NCI-H1105 treated with DMSO at 0.1 percent for 48 hours (cell line): ENCODE data around the gene ZBTB7C.

Experiments
- DNase-seq: peaks from one replicate; lab custom pipeline; 2025; lab: John Stamatoyannopoulos, UW

The ZBTB7C gene

DNA sequence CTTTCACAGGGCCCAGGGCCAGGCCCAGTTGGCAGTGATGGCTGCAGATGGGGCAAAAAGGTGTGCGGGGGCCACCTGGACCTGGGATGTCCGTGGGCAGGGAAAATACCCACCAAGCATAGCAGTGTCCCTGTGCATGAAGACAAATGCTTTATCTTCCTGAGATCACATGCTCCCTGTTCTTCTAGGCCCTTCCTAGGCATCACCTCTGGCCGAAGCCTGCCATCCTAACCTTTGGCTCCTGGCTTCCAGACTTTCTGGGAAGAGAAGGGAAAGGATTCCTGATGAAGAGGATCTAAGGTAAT lies 373.7 kb downstream of the ZBTB7C start:
- DNase-seq = no peak

DNA sequence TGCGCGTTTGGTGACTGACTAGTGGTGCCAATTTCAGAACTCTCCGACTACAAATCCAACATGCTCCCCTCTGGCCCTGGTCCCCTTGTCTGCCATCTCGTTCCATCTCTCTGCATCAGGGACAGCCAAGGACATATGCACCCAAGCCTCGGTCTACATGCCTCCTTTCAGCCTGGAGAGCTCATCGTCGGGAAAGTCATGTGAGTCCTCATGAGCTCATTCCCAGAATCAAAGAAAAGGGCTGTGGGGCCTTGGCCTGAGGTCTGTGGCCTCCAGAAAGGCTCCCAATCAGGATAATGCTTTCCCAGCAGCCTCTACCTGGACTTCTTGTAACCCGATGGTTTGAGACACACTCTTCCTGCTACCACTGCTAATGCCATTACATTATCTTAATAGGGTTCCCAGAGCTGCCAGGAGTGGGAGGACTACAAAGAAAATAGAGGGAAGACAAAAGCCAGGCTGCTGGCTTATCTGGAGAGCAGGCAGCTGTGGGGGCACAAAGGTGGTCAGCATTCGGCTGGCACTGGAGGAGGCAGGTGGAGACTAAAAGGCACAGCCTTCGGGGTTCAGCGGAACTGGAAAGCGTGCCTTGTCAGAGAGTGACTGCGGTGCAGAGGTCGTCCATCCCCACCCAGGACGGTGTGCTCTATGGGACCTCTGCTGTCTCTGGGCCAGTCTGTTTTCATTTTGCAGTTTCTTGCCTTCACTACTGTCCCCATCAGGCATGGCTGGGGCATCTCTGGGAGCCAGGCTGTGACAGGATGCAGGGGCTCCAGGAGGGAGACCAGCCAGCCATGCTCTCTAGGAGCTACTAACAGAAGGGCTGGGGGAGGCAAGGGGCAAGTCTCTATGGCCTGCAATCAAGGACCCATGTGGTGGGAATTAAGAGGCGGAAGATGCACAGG lies 374.3 kb downstream of the ZBTB7C start:
- no peak for DNase-seq

DNA sequence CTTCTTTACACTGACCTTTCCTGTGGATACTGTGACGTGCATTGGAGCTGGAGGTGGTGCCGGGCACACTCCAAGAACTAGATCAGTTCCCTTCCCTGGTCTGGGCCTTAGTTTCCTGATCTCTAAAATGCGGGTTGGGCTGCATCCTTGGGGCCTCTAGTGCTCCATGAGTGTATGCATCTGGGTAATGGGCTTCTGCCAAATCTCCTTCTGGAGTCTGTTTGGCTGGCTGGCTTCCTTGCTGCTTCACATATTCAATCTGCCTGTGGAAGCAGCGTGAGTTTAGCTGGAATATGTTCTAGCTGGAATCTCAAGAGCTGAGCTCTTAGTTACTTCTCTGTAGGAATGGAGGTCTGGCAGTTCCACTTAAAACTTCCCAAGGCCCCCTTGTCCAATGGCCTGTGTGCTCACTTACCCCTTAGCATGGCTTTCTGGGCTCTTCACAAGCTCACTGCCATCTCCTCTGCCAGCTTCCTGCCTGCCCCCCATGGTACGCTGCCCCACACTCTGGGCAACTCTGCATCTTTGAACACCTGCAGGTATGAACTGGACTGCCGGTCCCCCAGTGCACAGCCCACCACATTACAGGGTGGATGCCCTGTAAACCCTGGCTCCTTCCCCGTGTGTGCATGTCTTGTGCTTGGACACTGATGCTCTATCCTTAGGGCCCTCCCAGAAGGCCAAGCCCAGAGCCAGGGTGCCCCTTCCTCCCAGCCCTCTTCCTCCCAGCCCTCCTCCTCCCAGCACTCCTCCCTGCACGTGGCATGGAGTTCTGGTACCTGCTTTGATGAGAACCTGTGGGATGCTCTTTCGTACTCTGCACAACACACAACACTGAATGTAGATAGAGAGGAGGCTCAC lies 375.2 kb downstream of the ZBTB7C start:
- DNase-seq = no peak

DNA sequence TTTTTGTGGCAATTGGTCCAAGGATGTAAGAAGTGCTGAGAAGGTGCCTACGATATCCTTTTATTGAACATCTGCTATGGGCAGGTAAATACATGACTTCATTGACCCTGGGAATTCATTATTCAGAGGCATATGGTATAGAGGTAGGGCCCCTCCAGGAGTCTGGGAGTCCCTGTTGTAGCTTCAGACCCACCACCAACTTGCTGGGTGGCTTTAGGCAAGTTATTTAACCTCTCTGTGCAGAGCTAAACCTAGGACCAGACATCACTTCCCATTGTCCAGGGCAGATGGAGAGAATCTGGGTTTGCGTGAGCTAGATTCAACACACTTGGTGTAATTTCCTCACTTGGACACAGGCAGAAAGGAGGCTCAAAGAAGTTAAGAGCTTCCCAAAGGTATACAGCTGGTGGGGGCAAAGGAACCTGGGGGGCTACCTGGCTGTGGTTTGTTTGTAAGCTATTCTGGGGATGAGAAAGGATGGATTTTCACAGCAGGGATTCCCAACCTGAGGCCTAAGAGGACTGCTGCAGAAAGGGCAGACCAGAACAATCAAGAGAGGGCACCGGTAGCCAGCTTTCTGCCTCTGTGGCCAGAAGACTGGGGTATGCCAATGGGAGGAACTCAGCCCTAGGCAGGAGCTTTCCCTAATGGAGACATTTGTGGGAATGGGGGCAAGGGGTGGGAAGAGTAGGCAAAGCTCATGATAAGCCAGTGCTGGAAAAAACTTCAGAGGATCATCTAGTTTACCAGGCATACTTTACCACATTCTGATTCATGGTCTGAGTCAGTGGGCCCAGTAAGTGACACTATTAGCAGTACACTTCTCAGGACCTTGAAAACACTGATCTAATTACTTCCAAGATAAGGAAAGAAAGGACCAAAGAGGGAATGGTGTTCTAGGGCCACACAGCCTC lies 376.1 kb downstream of the ZBTB7C start:
- DNase-seq = no peak

DNA sequence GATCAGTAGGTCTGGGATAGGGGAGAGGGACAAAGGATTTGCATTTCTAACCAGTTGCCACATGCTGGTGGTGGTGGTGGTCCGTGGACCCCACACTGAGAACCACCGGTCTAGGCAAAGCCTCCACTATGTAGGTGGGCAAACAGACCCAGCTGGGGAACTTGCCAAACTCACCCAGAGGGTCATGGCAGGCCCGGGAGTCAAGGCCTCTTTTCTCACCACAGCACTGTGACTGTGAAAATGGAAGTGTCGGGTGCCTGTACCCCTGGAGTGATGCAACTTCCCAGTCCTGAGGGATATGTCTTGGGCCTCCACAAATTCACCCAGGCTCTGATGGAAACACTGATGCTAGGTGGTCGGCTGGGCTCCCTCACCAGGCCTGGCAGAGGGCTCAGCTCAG lies 377.5 kb downstream of the ZBTB7C start:
- DNase-seq = no peak

DNA sequence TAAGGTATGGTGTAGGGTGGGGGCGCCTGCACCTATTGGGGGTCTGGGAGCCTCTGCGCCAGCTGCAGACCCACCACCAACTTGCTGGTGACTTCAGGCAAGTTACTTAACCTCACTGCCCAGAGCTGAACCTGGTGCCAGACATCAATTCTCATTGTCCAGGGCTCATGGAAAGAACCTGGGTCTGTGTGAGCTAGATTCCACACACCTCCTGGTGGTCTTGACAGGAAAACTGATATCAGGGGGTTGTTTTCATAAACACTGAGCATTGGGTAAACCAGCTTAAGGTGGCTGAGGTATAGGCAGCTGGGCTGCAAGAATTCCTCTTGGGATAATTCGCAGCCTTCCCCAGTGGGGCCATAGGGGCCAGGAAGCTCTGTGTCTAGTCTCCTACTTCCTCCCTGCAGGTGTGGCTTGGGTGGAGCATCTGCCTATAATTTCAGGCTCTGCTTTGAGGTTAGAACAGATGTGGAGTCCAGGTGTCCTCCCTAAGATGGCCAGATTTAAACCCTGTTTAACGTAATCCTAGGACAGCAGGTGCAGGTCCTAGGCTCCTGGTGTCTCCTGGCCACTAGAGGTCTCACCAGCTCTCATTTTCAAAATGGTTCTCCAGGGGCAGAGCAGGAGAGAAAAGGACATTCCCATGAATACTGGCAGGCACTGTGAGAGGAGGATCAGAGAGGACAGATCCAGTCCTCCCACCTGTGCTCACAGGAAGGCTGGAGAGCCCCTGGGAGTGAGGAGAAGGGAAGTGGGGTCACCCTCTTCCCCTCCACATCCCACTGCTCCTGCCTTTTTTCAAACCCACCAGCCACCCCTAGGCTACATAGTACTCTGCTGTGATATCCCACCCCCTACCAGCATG lies 378.3 kb downstream of the ZBTB7C start:
- peak; percentile 86 for DNase-seq

DNA sequence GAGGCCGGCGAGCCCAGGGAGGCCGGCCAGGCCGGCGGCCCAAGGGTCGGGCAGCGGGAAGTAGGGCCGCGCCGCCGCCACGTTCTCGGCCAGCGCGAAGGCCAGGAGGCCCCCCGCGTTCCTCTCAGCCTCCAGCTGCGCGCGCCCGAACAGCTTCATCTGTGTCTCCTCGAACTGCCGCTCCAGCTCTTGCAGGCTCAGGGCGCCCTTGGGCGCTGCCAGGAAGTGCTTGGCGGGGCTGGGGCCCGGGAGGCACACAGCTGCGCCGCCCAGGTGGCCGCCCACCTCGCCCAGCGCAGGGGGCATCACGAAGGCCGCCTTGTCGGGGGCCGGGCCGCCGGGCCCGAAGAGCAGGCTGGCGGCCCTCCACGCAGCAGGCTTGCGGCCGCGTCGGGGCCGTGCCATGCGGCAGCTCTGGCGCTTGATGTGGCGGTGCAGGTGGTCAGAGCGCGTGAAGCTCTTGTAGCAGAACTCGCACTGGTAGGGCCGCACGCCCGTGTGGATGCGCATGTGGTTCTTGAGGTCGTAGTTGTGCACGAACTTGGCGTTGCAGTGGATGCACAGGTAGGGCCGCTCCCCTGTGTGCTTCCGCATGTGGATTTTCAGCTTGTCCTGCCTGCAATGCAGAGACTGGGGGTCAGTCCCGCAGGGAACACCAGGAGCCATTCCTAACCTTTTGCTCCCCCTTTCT lies 379.7 kb downstream of the ZBTB7C start:
- DNase-seq = no peak

DNA sequence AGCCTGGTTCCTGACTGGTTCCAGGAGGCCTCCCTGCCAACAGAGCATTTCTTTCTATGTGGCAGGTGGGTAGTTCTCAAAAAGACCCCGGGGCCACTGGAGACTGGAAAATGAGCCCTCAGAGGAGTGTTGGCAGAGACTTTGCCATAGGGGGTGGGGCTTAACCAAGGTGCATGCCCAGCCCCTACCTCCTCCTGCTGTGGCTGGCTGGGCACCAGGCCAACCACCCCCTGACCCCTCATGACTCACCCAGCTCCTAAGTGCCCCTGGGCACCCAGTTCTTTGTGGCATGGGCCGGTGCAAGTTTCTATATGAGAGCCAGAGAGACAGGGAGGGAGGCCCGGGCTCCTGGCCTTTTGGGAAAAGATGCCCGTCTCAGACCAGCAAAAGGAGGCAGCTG lies 380.5 kb downstream of the ZBTB7C start:
- no peak for DNase-seq

DNA sequence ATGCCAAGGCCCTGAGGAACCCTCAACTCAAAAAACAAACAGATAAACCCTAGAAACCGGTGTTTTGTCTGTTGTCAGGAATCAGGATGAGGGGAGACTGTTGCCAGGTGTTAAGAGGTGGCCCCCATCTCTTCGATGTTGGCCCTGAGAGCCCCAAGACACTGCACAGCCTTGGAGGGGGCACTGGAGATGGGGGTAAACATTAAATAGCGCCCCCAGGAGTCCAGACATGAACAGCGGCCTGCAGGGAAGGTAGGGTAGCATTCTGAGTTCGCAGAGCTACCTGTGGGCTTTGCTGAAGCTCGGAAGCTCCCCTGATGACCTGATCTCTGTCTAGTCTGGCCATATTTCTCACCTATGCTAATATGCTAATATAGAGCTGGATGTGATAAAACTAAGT lies 381.1 kb downstream of the ZBTB7C start:
- DNase-seq = no peak

DNA sequence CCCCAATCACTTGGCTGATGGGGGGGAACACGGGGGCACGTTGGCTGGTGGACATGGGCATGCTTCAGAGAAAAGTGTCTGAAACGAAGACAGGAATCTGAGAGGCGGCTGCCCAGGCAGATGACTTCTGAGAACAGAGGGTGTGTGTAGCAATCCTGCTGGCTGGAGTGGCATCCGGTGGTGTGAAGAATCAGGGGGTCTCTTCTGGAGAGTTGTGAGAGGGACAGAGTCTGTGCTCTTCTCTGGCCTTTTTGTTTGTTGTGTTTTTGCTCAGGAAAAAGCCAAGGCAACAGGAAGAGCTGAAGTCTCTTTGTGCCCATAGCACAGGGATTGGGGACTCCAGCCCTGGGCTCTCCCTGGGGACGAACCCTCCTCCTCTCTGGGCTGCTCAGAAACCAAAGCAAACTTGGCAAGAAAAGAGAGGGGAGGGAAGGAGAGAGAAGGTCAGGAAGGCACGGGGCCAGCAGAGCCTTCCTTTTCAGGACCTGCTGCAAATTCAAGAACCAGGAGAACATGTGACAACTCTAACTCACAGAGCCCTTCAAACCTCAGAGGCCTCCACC lies 381.7 kb downstream of the ZBTB7C start:
- no peak for DNase-seq

DNA sequence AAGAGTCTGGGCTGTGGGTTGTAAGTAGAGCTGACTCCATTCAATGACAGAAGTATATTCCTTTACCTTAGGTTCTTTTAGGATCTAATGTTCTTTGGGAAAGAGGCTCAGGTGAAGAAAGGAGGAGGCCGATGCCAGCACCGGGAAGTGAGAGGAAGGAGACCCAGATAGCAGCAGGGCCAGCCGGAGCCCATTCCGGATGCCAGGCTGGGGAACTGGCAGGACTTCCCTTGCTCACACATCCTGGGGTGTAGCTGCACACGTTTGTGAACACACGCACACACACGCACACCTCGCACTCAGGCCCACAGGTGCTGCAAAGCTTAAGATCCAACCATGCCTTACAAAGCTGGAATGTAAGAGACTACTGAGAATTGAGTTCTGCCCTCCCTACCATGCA lies 383.0 kb downstream of the ZBTB7C start:
- no peak for DNase-seq

DNA sequence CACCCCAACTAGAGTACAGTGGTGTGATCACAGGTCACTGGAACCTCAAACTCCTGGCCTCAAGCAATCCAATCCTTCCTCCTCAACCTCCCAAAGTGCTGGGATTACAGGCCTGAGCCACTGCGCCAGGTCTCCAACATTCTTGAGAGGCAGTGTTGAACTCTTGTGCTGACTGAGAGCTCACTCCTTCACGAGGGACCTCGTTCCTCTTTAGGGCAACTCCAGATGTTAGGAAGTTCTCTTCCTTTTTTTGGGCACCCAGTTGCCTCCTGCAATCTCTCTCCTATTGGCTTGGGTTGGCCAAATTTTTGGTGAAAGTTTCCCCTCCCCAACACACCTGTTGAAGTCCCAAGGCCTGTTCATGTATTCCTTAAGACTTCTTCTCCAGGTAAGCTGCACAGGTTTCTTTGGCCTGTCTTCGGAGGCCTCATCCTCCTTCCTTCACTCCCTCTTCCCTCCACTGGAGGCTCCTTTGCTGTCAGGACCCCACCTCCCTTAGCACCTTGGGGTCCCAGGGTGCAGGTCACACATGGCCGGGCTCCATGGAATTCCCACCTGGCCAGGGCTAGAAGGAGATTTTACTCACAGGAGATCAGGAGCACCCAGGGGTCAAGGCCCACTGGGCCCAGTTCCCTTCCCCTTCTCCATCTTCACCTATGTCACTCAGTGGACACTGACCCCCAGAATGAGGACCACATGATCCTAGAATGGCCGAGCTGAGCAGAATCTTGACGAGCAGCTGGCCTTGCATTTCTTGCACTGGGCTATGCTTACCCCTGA lies 384.1 kb downstream of the ZBTB7C start:
- no peak for DNase-seq

DNA sequence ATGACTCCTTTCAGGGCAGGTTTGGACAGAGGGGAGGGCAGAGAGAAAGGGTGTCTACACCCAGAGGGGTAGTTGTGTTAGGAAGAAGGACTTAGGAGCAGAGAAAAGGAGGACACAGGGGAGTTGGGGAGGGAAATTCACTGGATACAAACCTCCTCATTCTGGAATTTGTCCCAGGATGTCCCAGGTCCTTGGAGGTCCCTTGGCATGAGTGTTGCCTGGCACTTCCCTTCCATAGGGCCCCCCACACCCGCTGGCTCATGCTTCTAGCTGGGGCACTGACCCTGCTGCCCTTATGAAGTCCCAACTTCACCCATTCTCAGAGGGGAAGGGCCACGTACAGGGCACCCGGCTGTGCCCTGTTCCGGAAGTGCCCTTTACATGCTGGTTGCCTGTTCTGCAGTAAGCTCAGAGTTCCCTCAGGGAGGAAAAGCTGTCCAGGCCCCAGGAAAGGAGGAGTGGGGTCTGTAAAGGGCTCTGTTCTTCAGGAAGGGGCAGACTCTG lies 385.1 kb downstream of the ZBTB7C start:
- DNase-seq = no peak

DNA sequence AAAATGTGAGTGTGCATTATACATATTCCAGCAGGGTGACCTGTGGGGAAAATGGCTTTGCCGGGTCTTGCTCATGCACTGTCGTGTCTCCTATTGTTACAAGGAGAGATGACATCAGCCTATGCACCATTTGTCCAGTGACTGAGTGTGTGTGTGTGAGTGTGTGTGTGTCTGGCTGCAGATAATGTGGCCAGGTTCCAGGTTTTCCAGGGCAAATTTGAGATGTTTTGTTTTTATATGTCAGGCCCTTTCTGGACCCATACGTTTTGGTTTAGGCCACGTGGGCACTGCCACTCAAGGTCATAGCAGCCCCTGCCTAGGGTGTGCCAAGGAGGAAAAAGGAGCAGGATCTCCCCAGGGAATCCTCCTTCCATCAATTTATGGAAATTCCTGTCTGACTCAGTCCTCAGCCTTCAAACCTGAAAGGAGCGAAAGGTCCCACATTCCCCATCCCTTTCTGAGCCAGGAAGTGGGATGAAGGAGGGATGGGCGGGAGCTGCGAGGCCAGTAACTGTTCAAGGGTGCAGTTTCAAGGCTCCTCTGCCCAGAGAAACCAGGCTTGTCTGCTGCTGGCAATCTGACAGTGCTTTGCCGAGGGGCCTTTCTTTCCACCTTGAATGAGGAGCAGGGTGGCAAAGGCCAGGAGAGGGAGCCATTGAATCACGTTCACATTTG lies 385.7 kb downstream of the ZBTB7C start:
- peak; percentile 83 for DNase-seq

DNA sequence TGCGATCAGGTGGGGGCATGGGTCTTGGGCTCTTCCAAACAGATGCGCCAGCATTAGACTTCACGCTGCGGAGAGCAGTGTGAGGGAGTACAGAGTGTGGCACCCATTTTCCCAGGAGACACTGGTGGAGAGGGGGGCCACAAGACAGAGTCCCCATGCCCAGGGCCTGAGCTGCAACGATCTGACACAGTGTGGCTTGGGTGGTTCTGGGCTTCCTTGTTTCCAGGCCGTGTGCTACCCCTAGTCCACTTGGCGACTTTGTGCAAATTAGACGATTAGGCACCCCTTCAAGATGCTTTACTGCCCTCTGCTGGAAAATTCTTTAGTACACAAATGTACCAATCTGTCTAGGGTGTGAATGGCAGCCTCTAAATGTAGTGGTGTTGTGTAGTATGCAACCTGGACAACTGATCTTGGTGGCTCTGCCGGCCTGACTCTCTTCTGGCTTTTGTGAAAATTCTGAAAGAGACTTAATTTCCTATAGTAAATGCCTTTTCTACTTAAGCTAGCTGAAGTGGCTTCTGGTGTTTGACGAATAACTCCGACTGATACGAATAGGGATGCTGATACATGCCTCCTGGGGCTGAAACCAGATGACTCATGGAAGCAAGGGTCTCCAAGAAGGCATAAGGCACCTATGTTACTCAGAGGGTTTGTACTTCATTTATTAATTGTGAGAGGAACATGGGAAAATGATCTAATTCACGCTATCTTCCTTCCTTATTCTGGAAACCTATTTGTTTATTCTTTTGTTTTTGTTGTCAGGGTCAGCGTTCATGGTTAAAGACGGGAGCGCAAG lies 386.5 kb downstream of the ZBTB7C start:
- peak; percentile 79 for DNase-seq

DNA sequence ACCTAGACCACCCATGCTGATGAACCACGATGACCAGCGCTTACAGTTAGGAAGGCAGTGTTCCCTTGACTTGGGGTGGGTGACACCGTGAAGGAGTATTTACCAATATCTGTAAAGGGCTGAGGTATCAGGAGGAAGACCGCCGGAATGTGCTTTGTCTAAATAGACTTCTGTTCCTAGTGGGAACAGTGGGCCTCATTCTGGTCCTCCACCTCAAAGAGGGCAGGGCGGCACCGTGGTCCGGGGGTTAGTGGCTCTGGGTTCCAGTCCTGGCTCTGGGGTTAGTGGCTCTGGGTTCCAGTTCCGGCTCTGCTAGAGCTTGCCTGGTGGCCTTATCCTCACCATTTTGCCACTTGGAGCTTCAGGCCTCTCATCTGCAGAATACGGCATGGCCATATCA lies 387.2 kb downstream of the ZBTB7C start:
- no peak for DNase-seq

DNA sequence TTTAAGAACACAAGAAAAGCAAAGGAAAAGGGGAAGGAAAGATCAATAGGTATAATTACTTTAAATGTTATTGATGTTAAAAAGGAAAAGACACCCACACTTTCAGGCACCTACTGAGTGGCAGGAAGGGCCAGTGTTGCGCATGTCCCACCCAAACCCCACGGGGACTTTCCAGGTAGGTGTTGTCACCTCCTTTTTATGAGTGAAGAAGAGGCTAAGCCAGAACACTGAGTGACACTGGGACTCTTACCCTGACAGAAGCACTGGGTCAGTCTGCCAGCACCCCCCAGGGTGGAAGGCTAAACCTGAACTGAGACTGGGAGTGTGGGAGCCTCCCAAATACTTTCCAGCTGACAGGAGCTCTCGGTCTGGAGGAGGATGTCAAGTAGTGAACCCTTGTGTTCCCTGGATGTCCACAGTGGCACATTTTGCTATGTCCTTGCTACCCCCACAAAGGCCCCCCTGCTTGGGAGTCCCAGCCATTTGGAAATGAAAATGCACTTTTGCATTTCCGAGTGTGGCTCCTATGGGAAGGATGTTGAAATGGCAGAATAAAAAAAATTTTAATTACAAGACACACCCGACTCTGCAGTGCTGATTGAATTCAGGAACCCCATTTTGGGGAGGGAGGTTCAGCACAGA lies 387.8 kb downstream of the ZBTB7C start:
- no peak for DNase-seq
